ENCODE measurements around the gene PARP4.

DNA sequence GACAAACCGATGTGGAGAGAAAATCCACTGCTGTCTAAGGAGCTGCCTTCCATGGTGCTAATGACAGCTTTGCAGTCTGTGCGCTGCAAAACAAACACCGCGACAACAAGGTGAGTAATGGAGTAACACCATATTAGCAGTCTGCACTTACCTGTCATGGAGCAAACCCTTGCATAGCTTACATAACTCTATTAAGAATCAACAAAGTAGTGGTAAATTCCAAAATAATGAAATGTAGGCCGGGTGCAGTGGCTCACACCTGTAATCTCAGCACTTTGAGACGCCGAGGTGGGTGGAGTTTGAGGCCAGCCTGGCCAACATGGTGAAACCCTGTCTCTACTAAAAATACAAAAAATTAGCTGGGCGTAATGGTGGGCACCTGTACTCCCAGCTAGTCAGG lies 56.2 kb downstream of the PARP4 start:
- TF ChIP-seq, protein P1, sequence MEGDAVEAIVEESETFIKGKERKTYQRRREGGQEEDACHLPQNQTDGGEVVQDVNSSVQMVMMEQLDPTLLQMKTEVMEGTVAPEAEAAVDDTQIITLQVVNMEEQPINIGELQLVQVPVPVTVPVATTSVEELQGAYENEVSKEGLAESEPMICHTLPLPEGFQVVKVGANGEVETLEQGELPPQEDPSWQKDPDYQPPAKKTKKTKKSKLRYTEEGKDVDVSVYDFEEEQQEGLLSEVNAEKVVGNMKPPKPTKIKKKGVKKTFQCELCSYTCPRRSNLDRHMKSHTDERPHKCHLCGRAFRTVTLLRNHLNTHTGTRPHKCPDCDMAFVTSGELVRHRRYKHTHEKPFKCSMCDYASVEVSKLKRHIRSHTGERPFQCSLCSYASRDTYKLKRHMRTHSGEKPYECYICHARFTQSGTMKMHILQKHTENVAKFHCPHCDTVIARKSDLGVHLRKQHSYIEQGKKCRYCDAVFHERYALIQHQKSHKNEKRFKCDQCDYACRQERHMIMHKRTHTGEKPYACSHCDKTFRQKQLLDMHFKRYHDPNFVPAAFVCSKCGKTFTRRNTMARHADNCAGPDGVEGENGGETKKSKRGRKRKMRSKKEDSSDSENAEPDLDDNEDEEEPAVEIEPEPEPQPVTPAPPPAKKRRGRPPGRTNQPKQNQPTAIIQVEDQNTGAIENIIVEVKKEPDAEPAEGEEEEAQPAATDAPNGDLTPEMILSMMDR (IDR thresholded peaks at IDR 0.05), result no peak
- no peak for TF ChIP-seq POLR2A (IDR thresholded peaks at IDR 0.05)

Measured in right lobe of liver (tissue), 4 donors.